Effector memory CD8-positive, alpha-beta T cell (primary cell): Measurements from ENCODE around the gene KIAA0232.
"Not testable (repeated sequence)": the region's sequence is repeated elsewhere in the genome, so short reads cannot be mapped to it uniquely, and the experiment has no call there.

Experiments used
- ATAC-seq: fragments of 150-1000 bp; cut with Tn5 transposase; replicated peaks from 2 replicates; pipeline ENCODE4 v1.10.0; 2021; ENCODE audit warnings: mild to moderate bottlenecking, moderate library complexity
- DNase-seq, 3 experiments: peaks; one replicate each; pipeline ENCODE4 v3.0.0; 2021
- H3K27ac Mint-ChIP-seq, 2 donors: one replicate each; pipeline ENCODE4 v1.8.0; 2022; ENCODE audit warnings: mild to moderate bottlenecking in 2 of 2, mixed read lengths in 2 of 2, moderate library complexity in 2 of 2
- H3K27me3 Mint-ChIP-seq, 2 donors: one replicate each; pipeline ENCODE4 v1.8.0; 2022; ENCODE audit warnings: mixed read lengths in 2 of 2
- H3K36me3 Mint-ChIP-seq: one replicate; pipeline ENCODE4 v1.8.0; 2022; ENCODE audit warnings: mild to moderate bottlenecking, moderate library complexity, mixed read lengths; ENCODE audit not compliant: insufficient read depth
- H3K4me1 Mint-ChIP-seq, 2 donors: one replicate each; pipeline ENCODE4 v1.8.0; 2022; ENCODE audit warnings: low read depth in 2 of 2, mixed read lengths in 2 of 2
- H3K4me3 Mint-ChIP-seq, 2 donors: one replicate each; pipeline ENCODE4 v1.8.0; 2022; ENCODE audit warnings: mild to moderate bottlenecking in 2 of 2, mixed read lengths in 2 of 2, moderate library complexity in 2 of 2
- H3K9me3 Mint-ChIP-seq, 2 donors: one replicate each; pipeline ENCODE4 v1.8.0; 2022; ENCODE audit warnings: mixed read lengths in 2 of 2

The KIAA0232 gene

DNA sequence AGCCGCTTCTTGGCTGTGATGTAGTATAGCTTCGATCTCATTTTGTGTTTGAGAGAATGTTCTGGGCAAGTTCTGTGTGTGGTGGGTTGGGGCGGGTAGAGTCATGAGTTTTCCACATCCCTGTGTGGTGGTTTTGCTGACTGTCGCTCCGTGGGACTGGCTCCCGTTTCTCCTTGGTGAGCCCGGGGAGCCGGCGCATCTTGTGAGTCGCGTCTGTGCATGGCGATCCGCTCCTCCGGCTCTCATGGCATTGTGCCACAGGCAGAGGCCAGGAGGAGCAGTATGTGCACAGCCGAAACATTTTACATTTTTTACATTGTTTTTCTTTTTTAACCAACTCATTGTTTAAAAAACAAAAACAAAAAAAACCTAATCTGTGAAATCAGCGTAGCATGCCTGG lies 99.4 kb downstream of the KIAA0232 start:
- ATAC-seq (no peak), DNase-seq (no peak)
- Mint-ChIP-seq H3K4me1 (peaks cover 4% of the 10 kb centered on the region in 2 donors), H3K4me3 (no peak overlapping the region), H3K36me3 (peaks cover 38% of the 10 kb centered on the region), H3K9me3 (no peaks in the 10 kb centered on the region), H3K27ac (no peak overlapping the region), H3K27me3 (no peaks in the 10 kb centered on the region)

DNA sequence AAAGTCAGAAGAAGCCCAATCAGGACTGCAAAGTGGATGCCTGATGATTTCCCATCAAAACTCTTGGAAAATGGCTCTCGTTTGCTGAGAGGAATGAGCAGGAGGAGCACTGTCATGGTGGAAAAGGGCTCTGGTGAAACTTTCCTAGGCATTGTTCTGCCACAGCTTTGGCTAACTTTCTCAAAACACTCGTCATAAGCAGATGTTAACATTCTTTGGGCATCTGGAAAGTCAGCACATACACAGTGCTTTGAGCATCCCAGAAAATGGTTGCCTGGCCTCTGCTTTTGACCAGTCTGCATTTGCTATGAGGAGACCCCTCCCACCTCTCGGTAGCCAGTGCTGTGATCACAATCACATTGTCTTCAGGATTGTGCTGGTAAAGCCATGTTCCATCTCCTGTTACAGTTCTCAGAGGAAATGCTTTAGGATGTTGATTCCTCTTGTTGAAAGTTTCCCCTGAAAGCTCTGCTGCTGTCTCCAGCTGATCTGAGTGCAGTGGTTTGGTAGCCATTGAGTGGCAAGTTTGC lies 101.9 kb downstream of the KIAA0232 start:
- Mint-ChIP-seq H3K27ac (no peak overlapping the region), H3K36me3 (peaks cover 31% of the 10 kb centered on the region), H3K4me1 (peaks cover 4% of the 10 kb centered on the region in 2 donors), H3K27me3 (no peaks in the 10 kb centered on the region), H3K9me3 (no peaks in the 10 kb centered on the region), H3K4me3 (no peak overlapping the region)
- DNase-seq (no peak), ATAC-seq (no peak)

DNA sequence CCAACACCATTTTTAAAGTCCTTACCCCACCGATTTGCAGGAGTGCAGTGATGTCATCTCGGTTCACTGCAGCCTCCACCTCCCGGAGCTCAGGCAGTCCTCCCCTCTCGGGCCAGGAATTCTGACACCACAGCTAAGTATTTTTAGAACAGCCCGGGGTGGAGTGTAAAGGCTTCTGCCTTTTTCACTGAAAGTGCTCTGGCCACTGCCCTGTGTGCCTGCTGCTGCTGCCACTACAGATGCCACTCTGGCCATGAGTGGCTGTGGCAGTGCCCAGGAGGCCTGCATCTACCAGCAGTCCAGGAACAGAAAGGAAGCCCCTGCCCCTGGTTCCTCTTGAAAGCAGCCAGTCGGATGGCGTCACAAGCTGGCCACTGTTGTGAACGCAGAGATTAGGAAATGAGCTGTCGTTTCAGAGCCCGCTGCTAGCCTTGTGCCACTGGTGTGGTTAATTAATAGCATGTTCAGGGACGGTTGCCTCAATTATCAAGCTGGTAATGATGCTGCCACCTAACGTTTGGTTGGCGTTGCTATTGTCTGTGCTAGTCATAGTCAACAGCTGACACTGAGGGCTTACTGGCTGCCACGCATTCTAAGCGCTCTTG lies 103.5 kb downstream of the KIAA0232 start:
- no peak for DNase-seq
- H3K36me3 Mint-ChIP-seq, result peaks cover 21% of the 10 kb centered on the region
- no peaks in the 10 kb centered on the region for H3K27me3 Mint-ChIP-seq
- peaks cover 4% of the 10 kb centered on the region in 2 donors for H3K4me1 Mint-ChIP-seq
- no peaks in the 10 kb centered on the region for H3K9me3 Mint-ChIP-seq
- no peak overlapping the region for H3K4me3 Mint-ChIP-seq
- H3K27ac Mint-ChIP-seq, result peak overlapping the region; percentile 78 to 80
- ATAC-seq, result peak; percentile 80

DNA sequence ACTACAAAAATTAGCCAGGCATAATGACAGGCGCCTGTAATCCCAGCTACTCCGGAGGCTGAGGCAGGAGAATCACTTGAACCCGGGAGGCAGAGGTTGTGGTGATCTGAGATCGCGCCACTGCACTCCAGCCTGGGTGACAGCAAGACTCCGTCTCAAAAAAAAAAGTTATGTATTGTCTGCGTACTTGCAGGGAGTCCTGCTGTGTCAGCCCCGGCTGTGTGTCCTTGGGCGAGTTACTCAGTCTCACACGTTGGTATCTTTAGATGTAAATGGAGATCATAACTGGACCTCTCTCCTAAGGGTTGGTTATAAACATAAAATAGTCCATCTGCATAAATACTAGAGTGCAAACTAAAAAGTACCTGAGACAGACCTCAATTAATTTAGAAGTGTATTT lies 104.4 kb downstream of the KIAA0232 start:
- Mint-ChIP-seq H3K4me1 (peaks cover 8 to 11% of the 10 kb centered on the region in 2 donors), H3K27me3 (no peaks in the 10 kb centered on the region), H3K4me3 (no peak overlapping the region), H3K9me3 (no peaks in the 10 kb centered on the region), H3K27ac (no peak overlapping the region), H3K36me3 (peaks cover 19% of the 10 kb centered on the region)
- ATAC-seq, result no peak
- no peak for DNase-seq

DNA sequence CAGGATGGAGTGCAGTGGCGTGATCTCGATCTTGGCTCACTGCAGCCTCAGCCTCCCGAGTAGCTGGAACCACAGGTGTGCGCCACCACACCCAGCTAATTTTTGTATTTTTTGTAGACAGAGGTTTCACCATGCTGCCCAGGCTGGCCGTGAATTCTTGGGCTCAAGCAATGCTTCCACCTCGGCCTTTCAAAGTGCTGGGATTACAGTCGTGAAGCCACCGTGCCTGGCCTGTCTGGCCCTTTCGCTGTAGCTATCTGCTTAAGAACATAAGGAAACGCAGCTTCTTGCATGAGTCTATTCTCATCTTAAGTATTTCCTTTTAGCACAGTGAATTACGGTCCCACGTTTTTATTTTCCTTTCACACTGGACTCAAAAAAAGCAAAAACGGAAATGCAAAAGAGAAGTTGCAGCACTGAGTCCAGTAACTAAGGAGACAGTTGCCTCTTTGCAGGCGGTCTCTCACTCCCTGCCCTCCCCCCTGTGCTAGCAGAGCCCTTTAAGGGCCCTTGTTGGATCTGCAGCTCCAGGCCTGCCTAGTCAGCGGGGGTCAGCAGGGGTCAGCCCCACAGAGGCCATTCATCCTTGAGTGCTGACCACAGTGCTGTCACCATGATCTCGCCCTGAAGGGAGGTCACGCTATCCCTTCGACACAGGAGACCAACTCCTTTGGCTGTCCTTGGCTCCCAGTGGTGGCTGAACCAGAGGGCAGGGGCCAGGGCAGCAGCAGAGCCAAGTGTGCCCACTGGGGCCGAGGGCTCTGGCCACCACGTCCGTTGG lies 105.3 kb downstream of the KIAA0232 start:
- DNase-seq, result no peak
- ATAC-seq, result no peak
- Mint-ChIP-seq H3K4me1 (peaks cover 17 to 18% of the 10 kb centered on the region in 2 donors), H3K9me3 (no peaks in the 10 kb centered on the region), H3K36me3 (peaks cover 11% of the 10 kb centered on the region), H3K27ac (no peak overlapping the region), H3K4me3 (no peak overlapping the region), H3K27me3 (no peaks in the 10 kb centered on the region)

DNA sequence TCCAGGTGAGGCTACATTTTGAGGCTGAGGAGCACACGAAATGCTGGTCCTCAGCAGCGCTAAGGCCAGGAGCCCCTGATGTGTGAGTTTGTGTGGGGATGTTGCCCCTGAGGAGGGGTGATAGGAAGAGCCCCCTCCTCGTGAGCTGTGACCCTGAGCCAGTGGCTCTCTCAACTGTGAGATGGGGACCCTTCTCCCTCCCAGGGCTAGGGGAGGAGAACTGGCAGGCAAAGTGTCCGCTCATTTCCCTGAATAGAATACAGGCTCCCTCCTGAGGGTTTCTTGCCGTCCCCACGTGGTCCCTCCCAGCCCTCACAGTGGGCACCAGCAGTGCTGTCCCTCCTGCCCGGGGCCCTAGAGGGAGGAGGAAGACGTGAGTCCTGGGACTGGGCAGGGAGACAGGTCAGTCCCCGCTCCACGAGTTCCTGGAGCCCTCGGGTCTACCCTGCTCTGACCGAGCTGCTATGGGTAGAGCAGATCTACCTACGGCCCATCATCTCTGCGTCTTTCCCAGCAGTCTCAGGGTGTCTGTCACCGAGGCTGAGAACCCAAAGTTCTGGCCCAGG lies 106.1 kb downstream of the KIAA0232 start:
- ATAC-seq (no peak), DNase-seq (no peak)
- no peaks in the 10 kb centered on the region for H3K9me3 Mint-ChIP-seq
- peaks cover 7% of the 10 kb centered on the region for H3K36me3 Mint-ChIP-seq
- H3K27ac Mint-ChIP-seq, result peak overlapping the region in 1 of 2 donors; percentile 41
- no peaks in the 10 kb centered on the region for H3K27me3 Mint-ChIP-seq
- no peak overlapping the region for H3K4me3 Mint-ChIP-seq
- peaks cover 23% of the 10 kb centered on the region in 2 donors for H3K4me1 Mint-ChIP-seq

DNA sequence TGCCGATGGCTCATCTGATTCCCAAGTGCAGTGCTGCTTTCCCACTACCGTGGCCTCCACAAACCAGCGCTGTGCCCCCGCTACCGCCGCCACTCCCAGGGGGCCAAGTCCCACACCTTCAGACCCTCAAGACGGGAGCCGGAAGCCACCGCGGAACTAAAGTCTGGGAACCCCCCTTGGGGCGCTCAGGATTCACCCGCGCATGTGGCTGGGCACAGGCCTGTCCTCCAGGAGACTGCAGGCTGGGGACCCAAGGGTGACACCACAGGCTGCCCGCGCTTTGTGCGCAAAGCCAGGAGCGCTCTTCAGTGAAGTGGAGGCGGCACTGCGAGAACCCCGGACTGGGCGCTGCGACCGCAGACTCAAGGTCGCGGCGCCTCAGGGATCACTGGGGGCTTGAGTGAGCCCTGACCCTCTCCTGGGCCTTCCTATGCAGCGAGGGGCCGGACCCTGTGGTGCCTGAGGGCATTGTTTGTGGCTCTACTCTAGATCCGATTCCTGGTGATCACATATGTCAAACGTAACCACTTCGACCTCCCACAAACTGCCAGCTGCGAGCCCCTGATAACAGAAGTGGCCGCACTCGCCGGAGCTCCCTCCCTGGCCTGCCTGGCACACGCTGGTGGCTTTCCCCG lies 106.7 kb downstream of the KIAA0232 start:
- no peak for ATAC-seq

DNA sequence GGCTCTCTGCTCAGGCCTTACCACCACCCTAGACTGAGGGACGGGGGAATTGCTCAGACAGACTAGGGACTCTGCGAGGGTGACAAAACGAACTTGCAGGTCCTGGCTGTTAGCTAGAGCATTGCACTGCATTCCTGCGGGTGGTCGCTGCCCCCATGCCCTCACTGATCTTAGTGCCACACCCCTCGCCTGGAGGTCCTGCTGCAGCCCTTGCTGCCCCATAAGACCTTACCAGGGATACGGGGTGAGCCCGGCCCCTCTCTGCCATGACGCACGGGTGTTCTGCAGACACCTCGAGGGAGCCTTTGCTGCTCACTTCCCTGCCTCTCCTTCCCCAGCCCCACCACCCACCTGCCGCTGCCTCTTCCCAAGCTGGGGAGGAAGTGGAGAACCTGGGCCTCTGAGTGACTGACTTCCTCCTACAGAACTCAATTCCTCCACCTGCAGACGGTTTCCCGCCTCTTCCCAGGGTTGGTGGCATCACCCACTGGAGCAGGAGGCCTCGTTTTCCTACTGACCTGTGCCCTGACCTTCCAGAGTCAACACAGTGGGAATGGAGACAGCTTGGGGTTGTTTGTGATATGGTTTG lies 107.3 kb downstream of the KIAA0232 start:
- Mint-ChIP-seq H3K9me3 (no peaks in the 10 kb centered on the region), H3K27me3 (no peaks in the 10 kb centered on the region), H3K27ac (peak overlapping the region; percentile 59 to 93), H3K4me1 (peaks cover 24% of the 10 kb centered on the region in 2 donors), H3K4me3 (no peak overlapping the region), H3K36me3 (peaks cover 2% of the 10 kb centered on the region)
- DNase-seq (no peak), ATAC-seq (no peak)

More for the DNA sequence above, 106.7 kb downstream of the KIAA0232 start:
- H3K4me3 Mint-ChIP-seq, result no peak overlapping the region
- peak overlapping the region in 1 of 2 donors; percentile 41 for H3K27ac Mint-ChIP-seq
- peaks cover 6% of the 10 kb centered on the region for H3K36me3 Mint-ChIP-seq
- no peaks in the 10 kb centered on the region for H3K9me3 Mint-ChIP-seq
- H3K4me1 Mint-ChIP-seq, result peaks cover 23 to 24% of the 10 kb centered on the region in 2 donors
- no peaks in the 10 kb centered on the region for H3K27me3 Mint-ChIP-seq
- no peak for DNase-seq

DNA sequence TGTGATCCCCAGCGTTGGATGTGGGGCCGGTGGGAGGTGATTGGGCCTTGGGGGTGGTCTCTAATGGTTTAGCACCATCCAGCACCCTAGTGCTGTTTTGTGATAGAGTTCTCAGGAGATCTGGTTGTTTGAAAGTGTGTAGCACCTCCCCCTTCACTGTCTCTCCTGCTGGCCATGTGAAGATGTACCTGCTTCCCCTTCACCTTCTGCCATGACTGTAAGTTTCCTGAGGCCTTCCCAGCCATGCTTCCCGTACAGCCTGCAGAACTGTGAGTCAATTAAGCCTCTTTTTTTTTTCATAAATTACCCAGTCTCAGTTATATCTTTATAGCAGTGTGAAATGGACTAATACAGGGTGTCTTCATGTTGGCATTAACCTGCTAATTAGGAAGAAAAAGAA lies 107.8 kb downstream of the KIAA0232 start:
- H3K27ac Mint-ChIP-seq, result peak overlapping the region; percentile 59 to 93
- no peaks in the 10 kb centered on the region for H3K27me3 Mint-ChIP-seq
- ATAC-seq (no peak), DNase-seq (no peak)
- no peaks in the 10 kb centered on the region for H3K9me3 Mint-ChIP-seq
- H3K4me3 Mint-ChIP-seq, result no peak overlapping the region
- H3K4me1 Mint-ChIP-seq, result peaks cover 24 to 28% of the 10 kb centered on the region in 2 donors
- H3K36me3 Mint-ChIP-seq, result peaks cover 2% of the 10 kb centered on the region

DNA sequence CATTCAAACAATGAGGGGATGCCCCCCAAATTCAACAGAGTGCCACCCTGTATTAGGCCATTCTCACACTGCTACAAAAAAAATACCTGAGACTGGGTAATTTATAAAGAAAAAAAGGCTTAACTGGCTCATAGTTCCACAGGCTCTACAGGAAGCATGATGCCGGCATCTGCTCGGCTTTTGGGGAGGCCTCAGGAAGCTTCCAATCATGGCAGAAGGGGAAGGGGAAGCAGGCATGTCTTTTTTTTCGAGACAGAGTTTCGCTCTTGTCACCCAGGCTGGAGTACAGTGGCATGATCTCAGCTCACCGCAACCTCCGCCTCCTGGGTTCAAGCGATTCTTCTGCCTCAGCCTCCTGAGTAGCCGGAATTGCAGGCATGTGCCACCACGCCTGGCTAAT lies 108.4 kb downstream of the KIAA0232 start:
- not testable (repeated sequence) for ATAC-seq, H3K27me3 Mint-ChIP-seq, DNase-seq, H3K36me3 Mint-ChIP-seq, H3K9me3 Mint-ChIP-seq
- Mint-ChIP-seq H3K4me1 (peaks cover 22 to 26% of the 10 kb centered on the region in 2 donors), H3K4me3 (peak overlapping the region in 1 of 2 donors; percentile 83), H3K27ac (peak overlapping the region; percentile 86 to 93)

DNA sequence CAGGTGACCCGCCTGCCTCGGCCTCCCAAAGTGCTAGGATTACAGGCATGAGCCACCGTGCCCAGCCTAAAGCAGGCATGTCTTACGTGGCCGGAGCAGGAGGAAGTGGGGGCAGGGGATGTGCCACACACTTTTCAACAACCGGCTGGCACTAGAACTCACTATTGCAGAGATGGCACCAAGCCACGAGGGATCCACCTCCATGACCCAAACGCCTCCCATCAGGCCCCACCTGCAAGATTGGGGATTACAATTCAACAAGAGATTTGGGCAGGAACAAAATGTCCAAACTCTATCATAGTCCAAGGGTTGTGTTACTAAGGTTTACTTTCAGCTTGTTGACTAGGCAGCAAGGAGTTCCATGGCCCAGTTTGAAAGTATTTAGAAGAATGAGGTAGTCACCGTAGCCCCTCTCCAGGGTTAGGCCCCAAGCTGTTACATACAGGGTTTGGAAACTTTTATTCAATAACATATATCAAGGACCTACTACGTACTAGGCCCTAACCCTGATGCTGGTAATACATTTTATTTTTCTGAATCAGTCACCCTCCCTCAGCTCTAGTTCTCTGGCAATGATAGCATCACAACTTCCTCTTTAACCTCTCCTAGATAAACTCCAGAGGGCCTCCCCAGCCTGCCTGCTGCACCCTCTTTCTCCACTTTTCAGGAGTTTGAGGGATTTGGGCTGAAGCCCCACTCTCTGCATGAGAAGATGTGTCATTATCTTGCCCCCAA lies 109.1 kb downstream of the KIAA0232 start:
- Mint-ChIP-seq H3K36me3 (peaks cover 2% of the 10 kb centered on the region), H3K4me1 (peaks cover 20 to 25% of the 10 kb centered on the region in 2 donors), H3K4me3 (peak overlapping the region; percentile 71 to 83), H3K27me3 (no peaks in the 10 kb centered on the region), H3K9me3 (no peaks in the 10 kb centered on the region), H3K27ac (peak overlapping the region; percentile 86 to 93)
- ATAC-seq, result peak; percentile 13
- no peak for DNase-seq

DNA sequence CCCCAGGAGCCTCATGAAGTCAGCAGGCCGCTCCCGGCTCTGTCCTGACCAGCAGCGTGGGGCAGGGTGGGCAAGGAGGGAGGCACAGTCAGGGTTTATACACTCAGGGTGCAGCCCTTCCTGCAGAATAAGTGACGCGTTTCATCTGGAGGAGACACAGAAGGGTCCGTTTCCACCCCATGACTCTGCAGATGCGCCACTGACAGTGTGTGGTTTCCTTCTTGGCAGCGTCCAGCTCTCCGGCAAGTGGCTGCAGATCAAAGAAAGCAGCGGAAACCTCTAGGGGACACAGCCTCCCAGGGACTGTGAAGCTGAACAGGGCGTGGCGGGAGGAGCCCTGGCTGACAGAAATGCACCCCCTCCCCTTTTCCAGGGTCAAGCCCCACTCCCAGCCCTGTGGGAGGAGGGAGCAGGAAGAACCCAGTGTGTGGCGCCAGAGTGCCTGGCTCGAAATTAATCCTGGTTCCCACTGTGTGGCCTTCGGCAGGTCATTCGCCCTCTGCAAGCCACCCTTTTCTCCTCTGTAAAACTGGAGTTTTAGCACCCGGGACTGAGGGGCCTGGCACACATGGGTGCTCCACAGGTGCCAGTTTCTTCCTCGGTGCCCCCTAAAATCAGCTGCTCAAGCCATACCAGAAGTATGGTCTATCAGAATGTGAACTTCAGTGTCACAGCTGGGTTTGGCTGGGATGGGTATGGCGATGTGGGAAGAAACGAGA lies 109.8 kb downstream of the KIAA0232 start:
- Mint-ChIP-seq H3K4me3 (peak overlapping the region; percentile 71 to 83), H3K9me3 (no peaks in the 10 kb centered on the region), H3K27ac (peak overlapping the region; percentile 86 to 93), H3K36me3 (peaks cover 2% of the 10 kb centered on the region), H3K4me1 (peaks cover 20 to 25% of the 10 kb centered on the region in 2 donors), H3K27me3 (no peaks in the 10 kb centered on the region)
- DNase-seq (peak in 1 of 3 experiments; percentile 36), ATAC-seq (peak; percentile 89)
